Keratinocyte (primary cell): ENCODE data around the gene IDS. TPM values are rescaled to one million over a fixed set of nuclear protein-coding genes. Genes with fewer than 3 reads are reported as not detected.
"Not testable (repeated sequence)": the region's sequence is repeated elsewhere in the genome, so short reads cannot be mapped to it uniquely, and the experiment has no call there.

ENCODE experiments used
- DNase-seq: peaks from one replicate; pipeline ENCODE4 v3.0.0-alpha.2; 2011; ENCODE audit warnings: low read depth, missing footprints, low spot score
- FAIRE-seq: peaks from 2 replicates; lab custom pipeline; 2011; peaks lifted over from hg19 to GRCh38; lab: Jason Lieb, UNC
- H2AFZ ChIP-seq: 2 replicates; pipeline ENCODE4 v1.6.0; 2012; ENCODE audit warnings: low read length, control low read depth, inconsistent platforms; ENCODE audit not compliant: control insufficient read depth
- H3K27ac ChIP-seq: 2 replicates; pipeline ENCODE4 v1.5.1; 2011; ENCODE audit warnings: low read length; ENCODE audit not compliant: control insufficient read depth, insufficient read depth
- H3K27me3 ChIP-seq: 3 replicates; pipeline ENCODE4 v1.6.0; 2011; ENCODE audit warnings: low read length; ENCODE audit not compliant: control insufficient read depth, insufficient read depth; ENCODE audit errors: extremely low read depth
- H3K36me3 ChIP-seq, 2 experiments: 2 replicates in 1 of 2; 3 replicates in 1 of 2; pipeline ENCODE4 v1.5.1; 2011; ENCODE audit warnings: low read length in 2 of 2, mild to moderate bottlenecking in 1 of 2; ENCODE audit not compliant: control insufficient read depth in 2 of 2, insufficient read depth in 2 of 2; ENCODE audit errors: extremely low read depth in 1 of 2
- H3K4me1 ChIP-seq: 3 replicates; pipeline ENCODE4 v1.5.1; 2011; ENCODE audit warnings: low read length; ENCODE audit not compliant: control insufficient read depth, insufficient read depth; ENCODE audit errors: extremely low read depth
- H3K4me2 ChIP-seq: 3 replicates; pipeline ENCODE4 v1.6.0; 2011; ENCODE audit warnings: low read depth, low read length; ENCODE audit not compliant: control insufficient read depth, insufficient read depth; ENCODE audit errors: extremely low read depth
- H3K4me3 ChIP-seq, 3 experiments: fragments of 200-600 bp in 1 of 3; sonication (generic) in 1 of 3; 2 replicates in 2 of 3; 3 replicates in 1 of 3; pipeline ENCODE4 v1.5.1; 2011 to 2016; ENCODE audit warnings: low read length in 3 of 3, mild to moderate bottlenecking in 3 of 3, control low read depth in 2 of 3, inconsistent platforms in 1 of 3, low read depth in 1 of 3, mixed read lengths in 1 of 3, mixed run types in 1 of 3, moderate library complexity in 1 of 3; ENCODE audit not compliant: control insufficient read depth in 2 of 3, insufficient read depth in 2 of 3; ENCODE audit errors: extremely low read depth in 1 of 3
- H3K79me2 ChIP-seq: 2 replicates; pipeline ENCODE4 v1.6.0; 2012; ENCODE audit warnings: low read length; ENCODE audit not compliant: control insufficient read depth, insufficient read depth
- H3K9ac ChIP-seq: 3 replicates; pipeline ENCODE4 v1.6.0; 2011; ENCODE audit warnings: low read length; ENCODE audit not compliant: control insufficient read depth, insufficient read depth; ENCODE audit errors: extremely low read depth
- H3K9me1 ChIP-seq: 3 replicates; pipeline ENCODE4 v1.6.0; 2011; ENCODE audit warnings: low read length; ENCODE audit not compliant: control insufficient read depth, insufficient read depth; ENCODE audit errors: extremely low read depth
- H3K9me3 ChIP-seq: 2 replicates; pipeline ENCODE4 v1.5.1; 2012; ENCODE audit warnings: low read depth, low read length; ENCODE audit not compliant: control insufficient read depth
- H4K20me1 ChIP-seq: 3 replicates; pipeline ENCODE4 v1.6.0; 2011; ENCODE audit warnings: low read length; ENCODE audit not compliant: control insufficient read depth, insufficient read depth; ENCODE audit errors: extremely low read depth
- dilution Hi-C: fragments of 300-500 bp; cut with MboI; formaldehyde crosslinking; loops from one replicate; pipeline ENCODE4 v1.7.0; 2020; ENCODE audit warnings: low sequenced_read_pairs; ENCODE audit not compliant: extremely low pct_ligation_motif_present
- polyA plus RNA-seq, 5 experiments: library from polyadenylated mRNA; depleted of rRNA in 3 of 5; stranded (reverse) in 3 of 5; stranded (forward) in 1 of 5; unstranded in 1 of 5; fragments of >200 nt; gene quantifications; 1 replicate in 1 of 5; 2 replicates in 3 of 5; 3 replicates in 1 of 5; pipeline versions ENCODE4 v1.2.1 to v1.2.3, GENCODE V29; 2011 to 2012; ENCODE audit warnings: missing spikeins in 2 of 5, low read depth in 1 of 5, low replicate concordance in 1 of 5

The IDS gene
- polyA plus RNA-seq, 1 donor (not counting 4 experiments of a cell fraction or from before 2014, with no cell fraction given), result 59.7 TPM

DNA sequence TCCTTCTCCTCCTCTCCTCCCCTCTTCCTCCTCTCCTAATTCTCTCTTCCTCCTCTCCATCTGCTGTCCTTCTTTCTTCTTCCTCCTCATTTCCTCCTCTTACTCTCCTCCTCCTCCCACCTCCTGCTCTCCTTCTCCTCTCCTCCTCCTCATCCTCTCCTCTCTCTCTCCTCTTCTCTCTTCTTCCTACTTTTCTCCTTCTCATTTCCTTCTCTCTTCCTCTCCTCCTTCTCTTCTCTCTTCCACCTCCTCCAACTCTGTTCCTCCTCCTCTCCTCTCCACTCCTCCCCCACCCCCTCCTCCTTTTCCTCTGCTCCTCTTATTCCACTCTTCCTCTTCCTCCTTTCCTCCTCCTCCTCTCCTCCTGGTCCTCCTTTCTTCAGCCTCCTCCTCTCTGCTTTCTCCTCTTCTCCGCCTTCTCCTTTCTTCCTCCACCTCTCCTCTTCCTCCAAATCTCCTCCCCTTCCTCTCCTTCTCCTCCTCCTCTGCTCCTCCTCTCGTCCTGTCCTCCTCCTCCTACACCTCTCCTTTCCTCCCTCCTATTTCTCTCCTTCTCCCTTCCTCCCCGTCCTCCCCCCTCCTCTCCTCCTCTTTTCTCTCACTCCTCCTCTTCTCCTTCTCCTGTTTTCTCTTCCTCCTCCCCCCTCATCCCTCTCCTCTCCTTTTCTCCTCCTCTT, 30.0 kb upstream of the IDS start:
- dilution Hi-C loops, H3K9ac ChIP-seq, H3K9me1 ChIP-seq, H3K27me3 ChIP-seq, H3K9me3 ChIP-seq, H3K4me1 ChIP-seq, H4K20me1 ChIP-seq, DNase-seq, H2AFZ ChIP-seq, H3K4me2 ChIP-seq, H3K36me3 ChIP-seq, H3K79me2 ChIP-seq, FAIRE-seq, H3K4me3 ChIP-seq, H3K27ac ChIP-seq: not testable (repeated sequence)

DNA sequence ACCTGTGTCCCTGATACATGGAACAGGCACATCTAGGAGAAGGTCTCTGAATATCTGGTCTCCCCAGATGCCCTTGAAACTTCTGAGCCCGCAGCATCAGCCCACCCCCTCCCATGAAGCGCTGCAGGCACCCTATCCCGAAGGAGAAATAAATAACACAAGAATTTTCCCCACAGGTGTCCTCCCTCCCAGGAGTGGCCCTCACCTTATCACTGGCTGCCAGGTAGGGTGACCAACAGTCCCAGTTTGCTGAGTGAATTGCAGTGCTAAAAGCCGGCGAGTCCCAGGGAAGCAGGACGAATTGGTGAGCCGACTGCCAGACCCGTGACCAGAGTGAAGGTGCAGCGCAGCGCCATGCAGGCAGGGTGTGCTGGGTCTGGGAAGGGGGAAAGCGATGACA, 28.9 kb upstream of the IDS start:
- H3K4me2 ChIP-seq, H3K4me1 ChIP-seq, FAIRE-seq, H2AFZ ChIP-seq, H3K9me1 ChIP-seq, H3K27me3 ChIP-seq, dilution Hi-C loops, H3K4me3 ChIP-seq, H3K9me3 ChIP-seq, H3K27ac ChIP-seq, H3K36me3 ChIP-seq, H4K20me1 ChIP-seq, DNase-seq, H3K79me2 ChIP-seq, H3K9ac ChIP-seq: not testable (repeated sequence)

DNA sequence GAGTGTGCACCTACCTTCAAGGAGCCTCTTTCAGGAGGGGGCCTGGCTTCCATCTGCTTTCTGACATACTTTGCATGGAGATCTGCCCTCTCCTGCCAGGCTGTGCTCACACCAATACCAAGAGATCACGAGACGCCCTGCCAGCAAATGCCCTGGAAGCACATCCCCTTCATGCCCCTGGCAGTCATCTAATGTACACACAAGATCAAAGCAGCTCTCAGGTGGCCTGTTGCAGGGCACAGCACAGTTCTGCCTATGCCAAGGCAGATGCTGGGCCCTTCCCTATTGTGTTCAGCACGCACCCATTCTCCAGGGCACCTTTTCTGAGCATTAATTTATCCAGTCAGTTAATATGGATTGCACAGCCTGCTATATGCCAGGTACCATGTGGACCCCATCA, 27.8 kb upstream of the IDS start:
- dilution Hi-C loops, H3K27me3 ChIP-seq, H3K4me2 ChIP-seq, H3K27ac ChIP-seq, DNase-seq, H3K36me3 ChIP-seq, H2AFZ ChIP-seq, H3K9me3 ChIP-seq, H4K20me1 ChIP-seq, H3K9me1 ChIP-seq, FAIRE-seq, H3K9ac ChIP-seq, H3K4me3 ChIP-seq, H3K4me1 ChIP-seq, H3K79me2 ChIP-seq: not testable (repeated sequence)
